Measurements from ENCODE around the gene HOOK2. TPM values are rescaled to one million over a fixed set of nuclear protein-coding genes. Genes with fewer than 3 reads are reported as not detected.
A peak's percentile ranks its signal among the peaks of the same experiment; 100 is the strongest.

HOOK2 gene
- total and polyA plus RNA-seq, 2 of the 13 experiments (the other 11 are each of a cell fraction or from before 2014, with no cell fraction given) = 9.2 to 12.9 TPM

- TF ChIP-seq CEBPB (IDR thresholded peaks at IDR 0.05; ENCODE audit: borderline replicate concordance, low read depth, low read length) (no peak), SP4 (CRISPR knock-in tag; IDR thresholded peaks at IDR 0.05) (no peak), MEIS1 (CRISPR knock-in tag; IDR thresholded peaks at IDR 0.05; ENCODE audit: borderline replicate concordance) (0 out of 2 replicates have a peak, but pooled peaks have one; percentile 0), ADNP (CRISPR knock-in tag; IDR thresholded peaks at IDR 0.05) (no peak), KLF6 (CRISPR knock-in tag; IDR thresholded peaks at IDR 0.05) (no peak), PPARG (CRISPR knock-in tag; conservative IDR thresholded peaks at IDR 0.05) (no peak), ZMAT5 (CRISPR knock-in tag; IDR thresholded peaks at IDR 0.05; ENCODE audit: borderline replicate concordance, low read depth) (no peak), ZFP90 (CRISPR knock-in tag; IDR thresholded peaks at IDR 0.05; ENCODE audit: borderline replicate concordance) (no peak), SMAD9 (CRISPR knock-in tag; IDR thresholded peaks at IDR 0.05) (no peak), SNRNP70 (IDR thresholded peaks at IDR 0.05; ENCODE audit: low read depth, low read length) (no peak), ZHX2 (IDR thresholded peaks at IDR 0.05; ENCODE audit: low read depth) (no peak), ZHX2 (CRISPR knock-in tag; IDR thresholded peaks at IDR 0.05; ENCODE audit: borderline replicate concordance) (no peak), NRL (CRISPR knock-in tag; IDR thresholded peaks at IDR 0.05; ENCODE audit: borderline replicate concordance) (no peak), PAF1 (CRISPR knock-in tag; IDR thresholded peaks at IDR 0.05) (no peak), NFIC (IDR thresholded peaks at IDR 0.05; ENCODE audit: low read length) (no peak), ZNF724P (CRISPR knock-in tag; IDR thresholded peaks at IDR 0.05; ENCODE audit: borderline replicate concordance) (no peak), GATAD1 (CRISPR knock-in tag; IDR thresholded peaks at IDR 0.05) (no peak), RBAK (CRISPR knock-in tag; IDR thresholded peaks at IDR 0.05) (no peak), POLR2AphosphoS2 (IDR thresholded peaks at IDR 0.05; ENCODE audit: low read depth, low read length) (no peak)
- TF ChIP-seq, protein P1, sequence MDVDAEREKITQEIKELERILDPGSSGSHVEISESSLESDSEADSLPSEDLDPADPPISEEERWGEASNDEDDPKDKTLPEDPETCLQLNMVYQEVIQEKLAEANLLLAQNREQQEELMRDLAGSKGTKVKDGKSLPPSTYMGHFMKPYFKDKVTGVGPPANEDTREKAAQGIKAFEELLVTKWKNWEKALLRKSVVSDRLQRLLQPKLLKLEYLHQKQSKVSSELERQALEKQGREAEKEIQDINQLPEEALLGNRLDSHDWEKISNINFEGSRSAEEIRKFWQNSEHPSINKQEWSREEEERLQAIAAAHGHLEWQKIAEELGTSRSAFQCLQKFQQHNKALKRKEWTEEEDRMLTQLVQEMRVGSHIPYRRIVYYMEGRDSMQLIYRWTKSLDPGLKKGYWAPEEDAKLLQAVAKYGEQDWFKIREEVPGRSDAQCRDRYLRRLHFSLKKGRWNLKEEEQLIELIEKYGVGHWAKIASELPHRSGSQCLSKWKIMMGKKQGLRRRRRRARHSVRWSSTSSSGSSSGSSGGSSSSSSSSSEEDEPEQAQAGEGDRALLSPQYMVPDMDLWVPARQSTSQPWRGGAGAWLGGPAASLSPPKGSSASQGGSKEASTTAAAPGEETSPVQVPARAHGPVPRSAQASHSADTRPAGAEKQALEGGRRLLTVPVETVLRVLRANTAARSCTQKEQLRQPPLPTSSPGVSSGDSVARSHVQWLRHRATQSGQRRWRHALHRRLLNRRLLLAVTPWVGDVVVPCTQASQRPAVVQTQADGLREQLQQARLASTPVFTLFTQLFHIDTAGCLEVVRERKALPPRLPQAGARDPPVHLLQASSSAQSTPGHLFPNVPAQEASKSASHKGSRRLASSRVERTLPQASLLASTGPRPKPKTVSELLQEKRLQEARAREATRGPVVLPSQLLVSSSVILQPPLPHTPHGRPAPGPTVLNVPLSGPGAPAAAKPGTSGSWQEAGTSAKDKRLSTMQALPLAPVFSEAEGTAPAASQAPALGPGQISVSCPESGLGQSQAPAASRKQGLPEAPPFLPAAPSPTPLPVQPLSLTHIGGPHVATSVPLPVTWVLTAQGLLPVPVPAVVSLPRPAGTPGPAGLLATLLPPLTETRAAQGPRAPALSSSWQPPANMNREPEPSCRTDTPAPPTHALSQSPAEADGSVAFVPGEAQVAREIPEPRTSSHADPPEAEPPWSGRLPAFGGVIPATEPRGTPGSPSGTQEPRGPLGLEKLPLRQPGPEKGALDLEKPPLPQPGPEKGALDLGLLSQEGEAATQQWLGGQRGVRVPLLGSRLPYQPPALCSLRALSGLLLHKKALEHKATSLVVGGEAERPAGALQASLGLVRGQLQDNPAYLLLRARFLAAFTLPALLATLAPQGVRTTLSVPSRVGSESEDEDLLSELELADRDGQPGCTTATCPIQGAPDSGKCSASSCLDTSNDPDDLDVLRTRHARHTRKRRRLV (CRISPR knock-in tag; IDR thresholded peaks at IDR 0.05) = 0 out of 2 replicates have a peak, but pooled peaks have one; percentile 8
Observed at GRCh38 chr19:12790628-12791344, 15.4 kb upstream of the HOOK2 start (continued).

Data from HepG2 (cell line).